OCI-M2 (cell line): ENCODE measurements around the gene NPIPB2.
"Not testable (repeated sequence)": the region's sequence is repeated elsewhere in the genome, so short reads cannot be mapped to it uniquely, and the experiment has no call there.

Experiments
- DNase-seq: peaks from one replicate; lab custom pipeline; 2025; ENCODE audit not compliant: unreplicated experiment; lab: John Stamatoyannopoulos, UW

The NPIPB2 gene

GRCh38 chr16:11941945-11942344, at the start of gene NPIPB2:
NPIPB2 (minus strand) TSS chr16:11942045; CDS start chr16:11942045, 0 bp downstream.
- DNase-seq, result not testable (repeated sequence)

DNA sequence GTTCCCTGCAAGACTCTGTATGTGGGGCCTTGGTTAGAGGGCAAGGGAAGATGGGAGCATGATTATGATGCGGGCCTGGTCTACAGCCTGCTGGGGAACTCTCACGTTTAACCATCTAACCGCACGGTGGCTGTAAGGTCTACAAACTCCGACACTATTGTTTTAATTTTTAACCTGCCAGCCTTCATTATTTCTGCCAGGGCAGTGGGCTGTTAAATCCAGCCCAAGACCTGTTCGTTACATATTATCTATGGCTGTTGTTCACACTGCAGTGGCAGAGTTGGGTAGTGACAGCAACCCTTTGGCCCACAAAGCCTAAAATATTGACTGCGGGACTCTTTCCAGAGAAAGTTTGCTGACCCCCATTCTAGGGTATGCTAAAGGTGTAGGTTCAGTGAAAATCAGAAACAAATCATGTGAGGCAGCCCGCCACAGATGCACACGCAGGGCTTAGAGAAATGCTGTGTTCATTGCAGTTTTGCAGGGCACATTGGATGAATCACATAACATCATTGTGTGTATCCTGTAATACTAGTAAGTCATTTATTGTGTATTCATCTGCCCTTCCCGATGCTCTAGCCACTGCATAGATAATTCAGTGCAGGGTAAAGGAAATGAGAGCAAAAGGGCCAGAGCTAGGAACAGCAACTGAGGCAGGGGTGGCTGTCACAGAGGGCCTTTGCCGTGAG, 49.0 kb upstream of the NPIPB2 start:
- DNase-seq, result no peak

- no peak for DNase-seq
Observed at GRCh38 chr16:11988258-11988978, 46.6 kb upstream of the NPIPB2 start.

- no peak for DNase-seq
Observed at GRCh38 chr16:11986521-11987057, 44.7 kb upstream of the NPIPB2 start.

DNA sequence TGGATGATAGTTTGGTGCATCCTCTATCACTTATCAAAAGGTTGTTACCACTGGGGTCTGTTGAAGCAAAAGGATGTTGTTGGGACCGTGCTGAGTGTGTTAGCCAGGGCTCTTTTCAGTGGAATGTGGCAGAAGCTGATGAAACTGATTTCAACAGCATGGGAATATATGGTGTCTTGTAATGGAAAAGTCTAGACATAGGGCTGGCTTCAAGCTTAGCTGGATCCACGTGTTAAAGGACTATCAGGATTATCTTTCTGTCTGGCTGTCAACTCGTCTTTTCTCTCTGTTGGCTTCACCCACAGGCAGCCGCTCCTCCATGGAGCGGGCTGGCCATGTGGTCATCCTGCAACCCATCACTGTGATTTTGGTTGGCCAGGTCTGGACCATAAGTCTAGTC, 43.4 kb upstream of the NPIPB2 start:
- no peak for DNase-seq

DNA sequence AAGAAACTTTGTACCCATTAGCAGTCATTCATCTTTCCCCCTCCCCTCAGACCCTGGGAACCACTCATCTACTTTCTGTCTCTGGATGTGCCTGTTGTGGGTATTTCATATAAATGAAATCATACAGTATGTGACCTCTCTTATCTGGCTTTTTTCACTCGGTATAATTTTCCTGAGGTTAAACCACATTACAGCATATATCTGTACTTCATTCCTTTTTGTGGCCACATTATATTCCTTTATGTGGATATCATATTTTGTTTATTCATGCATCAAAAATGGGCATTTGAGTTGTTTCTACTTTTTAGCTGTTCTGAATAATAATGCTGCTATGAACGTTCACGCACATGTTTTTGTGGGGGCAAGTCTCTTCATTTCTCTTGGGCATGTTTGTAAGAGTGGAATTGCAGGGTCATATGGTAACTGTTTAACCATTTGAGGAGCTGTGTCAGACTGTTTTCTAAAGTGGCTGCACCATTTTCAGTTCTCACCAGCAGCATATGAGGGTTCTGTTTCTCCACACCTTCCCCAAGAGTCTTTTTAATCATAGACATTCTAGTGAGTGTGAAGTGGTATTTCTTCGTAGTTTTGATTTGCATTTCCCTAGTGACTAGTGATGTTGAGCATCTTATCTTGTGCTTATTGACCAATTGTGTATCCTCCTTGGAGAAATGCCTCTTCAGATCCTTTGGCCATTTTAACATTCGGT, 38.4 kb upstream of the NPIPB2 start:
- no peak for DNase-seq

- no peak for DNase-seq
Observed at GRCh38 chr16:11979013-11979672, 37.3 kb upstream of the NPIPB2 start.

DNA sequence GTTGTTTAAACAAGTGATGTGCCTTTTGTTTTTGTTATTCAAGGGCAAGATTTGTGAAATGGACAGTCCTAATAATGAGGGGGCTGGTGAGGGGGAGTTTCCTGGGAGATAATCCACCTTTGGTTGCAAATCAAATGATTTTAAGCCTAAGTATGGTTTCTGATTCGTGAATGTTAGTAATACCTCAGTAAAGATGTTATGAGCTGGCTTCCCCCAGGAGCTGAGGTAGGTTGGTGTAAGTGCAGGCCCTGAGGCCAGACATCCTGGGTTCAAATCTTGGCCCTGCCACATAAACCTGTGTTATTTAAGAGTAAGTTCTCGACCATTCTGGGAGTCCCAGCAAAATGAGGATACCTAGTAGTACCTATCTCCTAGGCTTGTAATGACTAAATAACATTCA, 36.2 kb upstream of the NPIPB2 start:
- DNase-seq, result no peak

DNA sequence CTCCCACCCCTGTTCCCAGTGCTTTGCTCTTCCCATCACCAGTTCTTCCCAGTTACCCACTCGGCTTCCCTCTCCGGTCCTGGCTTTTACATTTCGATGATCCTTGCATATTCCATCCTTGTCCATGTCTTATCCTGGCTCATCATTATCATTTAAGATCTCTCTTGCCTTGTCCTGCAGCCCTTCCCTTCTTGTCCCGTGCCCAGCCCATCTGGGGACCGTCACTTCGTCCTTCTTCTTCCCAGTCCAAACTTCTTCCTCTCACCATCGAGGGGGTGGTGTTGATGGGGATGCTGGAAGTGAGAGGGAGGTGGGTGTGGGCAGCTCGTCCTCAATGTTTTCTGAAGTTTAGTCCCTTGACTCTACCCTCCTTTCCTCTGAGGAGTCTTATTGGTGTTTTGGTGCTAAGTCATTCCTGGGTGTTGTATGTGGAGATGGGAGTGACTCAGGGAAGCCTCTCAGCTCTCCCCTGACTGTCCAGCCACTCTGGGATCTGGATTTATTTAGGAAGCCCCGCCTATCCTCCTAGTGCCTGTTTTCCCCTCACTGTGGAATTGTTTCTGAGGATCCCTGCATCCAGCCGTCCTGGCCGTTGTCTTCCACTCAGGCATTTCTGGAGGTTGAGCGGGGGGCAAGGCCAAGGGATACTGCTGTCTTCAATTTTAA, 35.7 kb upstream of the NPIPB2 start:
- DNase-seq, result no peak

DNA sequence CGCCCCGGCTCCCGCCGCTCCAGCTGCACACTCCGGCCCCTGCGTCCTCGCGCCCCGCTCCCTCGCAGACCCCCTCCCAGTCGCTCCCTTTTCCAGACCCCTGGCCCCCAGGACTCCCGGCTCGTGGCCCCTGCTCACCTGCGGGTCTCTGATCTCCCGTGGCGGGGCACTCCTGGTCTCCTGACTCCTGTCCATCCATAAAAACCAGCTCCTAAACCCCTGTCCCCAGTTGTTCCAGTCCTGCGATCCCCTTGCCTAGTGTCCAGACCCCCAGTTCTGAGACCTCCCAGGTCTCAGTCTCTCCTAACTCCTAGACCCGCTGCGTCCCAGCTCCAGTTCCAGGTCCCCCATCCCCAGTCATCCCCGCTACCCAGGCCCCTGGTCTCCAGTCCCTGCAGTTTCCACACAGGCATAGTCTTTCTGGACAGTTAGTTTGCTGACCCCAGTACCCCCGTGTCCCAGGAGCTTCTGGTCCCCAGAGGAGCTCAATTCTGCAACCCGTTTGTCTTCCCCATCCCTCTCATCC, 35.1 kb upstream of the NPIPB2 start:
- no peak for DNase-seq

- no peak for DNase-seq
Observed at GRCh38 chr16:11973070-11973469, 31.2 kb upstream of the NPIPB2 start.

DNA sequence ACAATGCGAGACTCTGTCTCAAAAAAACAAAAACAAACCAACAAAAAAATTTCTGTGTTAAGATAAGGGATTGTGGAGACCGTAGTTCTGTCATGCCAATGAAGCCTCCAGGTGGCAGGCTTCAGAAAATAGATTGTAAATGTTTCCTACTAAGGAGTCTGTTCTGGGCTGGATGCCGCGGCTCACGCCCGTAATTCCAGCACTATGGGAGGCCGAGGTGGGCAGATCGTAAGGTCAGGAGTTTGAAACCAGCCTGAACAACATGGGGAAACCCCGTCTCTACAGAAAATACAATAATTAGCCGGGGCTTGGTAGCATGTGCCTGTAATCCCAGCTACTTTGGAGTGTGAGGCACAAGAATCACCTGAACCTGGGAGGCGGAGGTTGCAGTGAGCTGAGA, 30.3 kb upstream of the NPIPB2 start:
- no peak for DNase-seq

DNA sequence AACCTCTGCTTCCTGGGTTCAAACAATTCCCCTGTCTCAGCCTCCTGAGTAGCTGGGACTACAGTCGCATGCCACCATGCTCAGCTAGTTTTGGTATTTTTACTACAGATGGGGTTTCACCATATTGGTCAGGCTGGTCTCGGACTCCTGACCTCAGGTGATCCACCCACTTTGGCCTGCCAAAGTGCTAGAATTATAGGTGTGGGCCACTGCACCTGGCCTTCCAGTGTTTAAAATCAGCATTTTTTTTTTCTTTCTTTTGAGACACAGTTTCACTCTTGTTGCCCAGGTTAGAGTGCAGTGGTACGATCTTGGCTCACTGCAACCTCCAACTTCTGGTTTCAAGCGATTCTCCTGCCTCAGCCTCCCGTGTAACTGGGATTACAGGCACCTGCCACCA, 28.4 kb upstream of the NPIPB2 start:
- DNase-seq, result not testable (repeated sequence)

DNA sequence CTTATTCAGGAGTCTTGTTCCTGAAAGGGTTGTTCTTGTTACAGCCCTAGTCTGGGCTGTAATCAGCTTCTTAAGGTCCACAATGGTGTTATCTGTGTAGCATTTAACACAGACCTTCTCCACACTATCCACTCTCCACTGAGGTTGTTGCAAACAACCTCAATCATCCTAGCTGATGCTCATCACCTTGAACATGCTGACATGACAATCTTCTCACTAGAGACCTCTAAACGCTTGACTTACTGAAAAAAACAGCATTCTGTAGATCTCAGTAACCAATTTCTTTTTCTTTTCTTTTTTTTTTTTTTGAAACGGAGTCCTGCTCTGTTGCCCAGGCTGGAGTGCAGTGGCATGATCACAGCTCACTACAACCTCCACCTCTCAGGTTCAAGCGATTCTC, 26.7 kb upstream of the NPIPB2 start:
- DNase-seq, result no peak

DNA sequence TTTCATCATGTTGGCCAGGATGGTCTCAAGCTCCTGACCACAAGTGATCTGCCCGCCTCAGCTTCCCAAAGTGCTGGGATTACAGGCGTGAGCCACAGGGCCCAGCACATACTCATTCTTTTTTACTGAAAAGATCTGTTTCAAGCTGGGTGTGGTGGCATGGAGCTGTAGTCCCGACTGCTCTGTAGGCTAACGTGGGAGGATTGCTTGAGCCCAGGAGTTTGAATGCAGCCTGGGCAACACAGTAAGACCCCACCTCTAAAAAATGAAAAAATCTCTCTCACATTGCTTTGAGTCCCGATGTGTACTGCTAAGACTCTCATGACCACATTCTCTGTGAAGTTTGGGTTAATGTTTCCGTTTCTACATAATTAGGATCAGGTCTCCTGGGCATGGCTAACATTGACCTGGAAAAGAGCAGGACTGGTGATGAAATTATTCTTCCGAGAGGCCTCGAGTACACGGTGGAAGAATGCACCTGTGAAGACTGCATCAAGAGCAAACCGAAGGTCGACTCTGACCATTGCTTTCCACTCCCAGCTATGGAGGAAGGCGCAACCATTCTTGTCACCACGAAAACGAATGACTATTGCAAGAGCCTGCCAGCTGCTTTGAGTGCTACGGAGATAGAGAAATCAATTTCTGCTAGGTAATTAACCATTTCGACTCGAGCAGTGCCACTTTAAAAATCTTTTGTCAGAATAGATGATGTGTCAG, 25.5 kb upstream of the NPIPB2 start:
- DNase-seq, result no peak

DNA sequence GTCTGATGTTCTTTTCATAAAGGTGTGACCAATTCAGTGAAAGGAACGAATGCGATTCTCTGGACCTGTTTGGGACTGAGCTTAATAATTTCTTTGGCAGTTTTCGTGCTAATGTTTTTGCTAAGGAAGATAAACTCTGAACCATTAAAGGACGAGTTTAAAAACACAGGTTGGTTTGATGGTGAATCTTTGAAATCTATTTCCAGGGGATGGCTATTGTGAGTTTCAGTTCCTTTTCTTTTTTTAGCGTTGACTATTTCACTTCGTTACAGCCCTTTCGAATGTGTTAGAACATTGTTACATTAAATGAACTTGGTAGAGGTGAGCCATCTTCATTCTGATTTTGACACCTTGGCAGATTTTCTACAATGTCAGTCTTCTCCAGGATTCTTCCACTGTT, 24.3 kb upstream of the NPIPB2 start:
- no peak for DNase-seq

DNA sequence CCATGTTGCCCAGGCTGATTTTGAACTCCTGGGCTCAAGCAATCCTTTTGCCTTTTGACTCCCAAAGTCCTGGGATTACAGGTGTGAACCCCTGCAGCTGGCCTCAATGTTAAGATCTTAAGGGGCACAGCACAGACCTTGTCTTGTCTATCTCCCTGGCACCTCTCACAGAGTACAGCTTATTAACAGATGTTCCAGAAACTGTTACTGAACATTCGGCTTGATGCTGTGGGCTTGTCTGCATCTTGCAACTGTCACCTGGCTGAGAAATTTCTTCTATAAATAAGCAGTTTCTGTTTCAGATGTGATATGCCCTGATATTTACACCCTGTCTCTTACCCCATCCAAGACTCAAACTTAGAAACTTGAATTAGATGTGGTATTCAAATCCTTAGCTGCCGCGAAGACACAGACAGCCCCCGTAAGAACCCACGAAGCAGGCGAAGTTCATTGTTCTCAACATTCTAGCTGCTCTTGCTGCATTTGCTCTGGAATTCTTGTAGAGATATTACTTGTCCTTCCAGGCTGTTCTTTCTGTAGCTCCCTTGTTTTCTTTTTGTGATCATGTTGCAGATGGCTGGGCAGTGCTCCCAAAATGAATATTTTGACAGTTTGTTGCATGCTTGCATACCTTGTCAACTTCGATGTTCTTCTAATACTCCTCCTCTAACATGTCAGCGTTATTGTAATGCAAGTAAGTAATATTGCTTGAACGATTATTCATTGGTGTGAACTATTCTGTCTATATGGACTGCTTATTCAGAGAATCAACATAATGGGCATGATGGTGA, 23.1 kb upstream of the NPIPB2 start, which contains the start of gene TNFRSF17:
TNFRSF17 (plus strand) TSS at position 450 of the 791 bp plus-strand sequence; CDS start at position 565, 115 bp downstream.
- no peak for DNase-seq

- DNase-seq, result no peak
Observed at GRCh38 chr16:11963706-11964105, 21.9 kb upstream of the NPIPB2 start.

GRCh38 chr16:11962978-11963377, 21.1 kb upstream of the NPIPB2 start:
- not testable (repeated sequence) for DNase-seq
